HG02852 (cell line): Measurements from ENCODE around the gene MLX.
A peak's percentile ranks its signal among the peaks of the same experiment; 100 is the strongest.
"Not testable (repeated sequence)": the region's sequence is repeated elsewhere in the genome, so short reads cannot be mapped to it uniquely, and the experiment has no call there.

Experiments
- ATAC-seq: cut with Tn5 transposase; IDR thresholded peaks from one replicate; pipeline ENCODE4 v1.9.1; 2021; ENCODE audit warnings: mild to moderate bottlenecking, moderate library complexity; ENCODE audit not compliant: unreplicated experiment

Gene MLX

GRCh38 chr17:42554250-42555121, 12.4 kb upstream of the MLX start:
- ATAC-seq, result peak; percentile 86

GRCh38 chr17:42555122-42555622, 11.7 kb upstream of the MLX start:
- ATAC-seq, result no peak

- ATAC-seq, result not testable (repeated sequence)
Measured at GRCh38 chr17:42555961-42556617, 10.8 kb upstream of the MLX start.

GRCh38 chr17:42559075-42559474, 7.8 kb upstream of the MLX start:
- no peak for ATAC-seq

GRCh38 chr17:42560246-42560645, 6.7 kb upstream of the MLX start:
- ATAC-seq, result no peak

- peak; percentile 51 for ATAC-seq
Measured at GRCh38 chr17:42561897-42562387, 5.0 kb upstream of the MLX start, which contains the start of gene COASY. Gene COASY, plus strand, starts transcription at chr17:42562148. Its CDS starts 475 bp downstream, at chr17:42562623.

GRCh38 chr17:42562388-42563142, 4.3 kb upstream of the MLX start:
- ATAC-seq, result no peak

GRCh38 chr17:42563143-42563509, 3.8 kb upstream of the MLX start:
- no peak for ATAC-seq

GRCh38 chr17:42563543-42563942, 3.4 kb upstream of the MLX start:
- ATAC-seq, result no peak

- no peak for ATAC-seq
Measured at GRCh38 chr17:42563950-42564349, 3.0 kb upstream of the MLX start.

GRCh38 chr17:42564815-42565522, 1.9 kb upstream of the MLX start:
- no peak for ATAC-seq

- no peak for ATAC-seq
Measured at GRCh38 chr17:42565523-42566214, 1.2 kb upstream of the MLX start.

- ATAC-seq, result no peak
Measured at GRCh38 chr17:42566215-42566882, 551 bp upstream of the MLX start.

- ATAC-seq, result no peak
Measured at GRCh38 chr17:42568341-42569111, 1.6 kb downstream of the MLX start.

- no peak for ATAC-seq
Measured at GRCh38 chr17:42571435-42572225, 4.7 kb downstream of the MLX start.

- ATAC-seq, result no peak
Measured at GRCh38 chr17:42573095-42573494, 6.2 kb downstream of the MLX start.

GRCh38 chr17:42574463-42574862, 7.6 kb downstream of the MLX start:
- no peak for ATAC-seq

GRCh38 chr17:42577140-42577531, 10.2 kb downstream of the MLX start:
- no peak for ATAC-seq
